GM06990 (cell line): ENCODE data around the gene APOL3.
"Not testable (repeated sequence)": the region's sequence is repeated elsewhere in the genome, so short reads cannot be mapped to it uniquely, and the experiment has no call there.

Source experiments
- DNase-seq: peaks from one replicate; pipeline ENCODE4 v3.0.0-alpha.2; 2011; ENCODE audit not compliant: insufficient read length; ENCODE audit errors: extremely low read depth
- H3K27me3 ChIP-seq: replicated peaks from 2 replicates; pipeline ENCODE4 v1.6.0; 2011; ENCODE audit warnings: low read length; ENCODE audit not compliant: control insufficient read depth, insufficient read depth
- H3K36me3 ChIP-seq: 2 replicates; pipeline ENCODE4 v1.5.1; 2011; ENCODE audit warnings: low read length; ENCODE audit not compliant: control insufficient read depth, insufficient read depth
- H3K4me3 ChIP-seq: replicated peaks from 2 replicates; pipeline ENCODE4 v1.5.1; 2011; ENCODE audit warnings: low read depth, mild to moderate bottlenecking, control low read depth, low read length
- CTCF ChIP-seq: IDR thresholded peaks from 2 replicates; pipeline ENCODE4 v1.5.1; 2011; ENCODE audit warnings: low read length, control low read depth, mild to moderate bottlenecking, inconsistent platforms; ENCODE audit not compliant: insufficient read depth, poor library complexity, severe bottlenecking

APOL3 gene

GRCh38 chr22:36103891-36104290 is 56.7 kb downstream of the APOL3 start:
- H3K4me3 ChIP-seq, result no peak overlapping the region
- H3K36me3 ChIP-seq, result no peaks in the 10 kb centered on the region
- H3K27me3 ChIP-seq, result no peaks in the 10 kb centered on the region
- no peak for DNase-seq
- TF ChIP-seq CTCF, result no peak

- DNase-seq, result no peak
- no peaks in the 10 kb centered on the region for H3K27me3 ChIP-seq
- TF ChIP-seq CTCF, result no peak
- H3K4me3 ChIP-seq, result no peak overlapping the region
- no peaks in the 10 kb centered on the region for H3K36me3 ChIP-seq
These were observed 57.6 kb downstream of the APOL3 start for GRCh38 chr22:36102995-36103394.

GRCh38 chr22:36101756-36102155 is 58.8 kb downstream of the APOL3 start:
- TF ChIP-seq CTCF, result no peak
- no peaks in the 10 kb centered on the region for H3K27me3 ChIP-seq
- H3K4me3 ChIP-seq, result no peak overlapping the region
- no peak for DNase-seq
- H3K36me3 ChIP-seq, result no peaks in the 10 kb centered on the region

- DNase-seq, H3K36me3 ChIP-seq: not testable (repeated sequence)
These were observed 59.6 kb downstream of the APOL3 start for GRCh38 chr22:36100908-36101307.

GRCh38 chr22:36100134-36100824 is 60.3 kb downstream of the APOL3 start:
- TF ChIP-seq CTCF, result no peak
- H3K36me3 ChIP-seq, result no peaks in the 10 kb centered on the region
- no peak for DNase-seq
- no peaks in the 10 kb centered on the region for H3K27me3 ChIP-seq
- H3K4me3 ChIP-seq, result no peak overlapping the region

More at GRCh38 chr22:36100908-36101307, 59.6 kb downstream of the APOL3 start:
- H3K27me3 ChIP-seq, H3K4me3 ChIP-seq: not testable (repeated sequence)

GRCh38 chr22:36099561-36099960 is 61.0 kb downstream of the APOL3 start:
- H3K4me3 ChIP-seq, H3K27me3 ChIP-seq, DNase-seq, H3K36me3 ChIP-seq: not testable (repeated sequence)

GRCh38 chr22:36097880-36098279 is 62.7 kb downstream of the APOL3 start:
- TF ChIP-seq CTCF, result no peak
- no peak overlapping the region for H3K4me3 ChIP-seq

GRCh38 chr22:36090772-36091171 is 69.8 kb downstream of the APOL3 start:
- not testable (repeated sequence) for H3K27me3 ChIP-seq, DNase-seq, H3K4me3 ChIP-seq, H3K36me3 ChIP-seq

More at GRCh38 chr22:36097880-36098279, 62.7 kb downstream of the APOL3 start:
- H3K27me3 ChIP-seq, result no peaks in the 10 kb centered on the region
- DNase-seq, result no peak
- H3K36me3 ChIP-seq, result no peaks in the 10 kb centered on the region
